Coronary artery (tissue), 2 donors: ENCODE measurements around the gene C2CD5.

Experiments used
- DNase-seq: peaks from one replicate; pipeline ENCODE4 v3.0.0-alpha.2; 2017; ENCODE audit warnings: low spot score
- H3K27ac ChIP-seq, 2 donors: fragments of 200-600 bp; sonication (generic); one replicate each; pipeline ENCODE4 v1.5.1; 2016 to 2019
- H3K4me3 ChIP-seq: fragments of 200-600 bp; sonication (generic); 2 replicates; pipeline ENCODE4 v1.5.1; 2016; ENCODE audit warnings: mild to moderate bottlenecking, moderate library complexity
- CTCF ChIP-seq: fragments of 200-600 bp; sonication (generic); IDR thresholded peaks from one replicate; pipeline ENCODE4 v1.5.1; 2019; ENCODE audit warnings: antibody characterized with exemption

The C2CD5 gene

GRCh38 chr12:22414742-22415141, 129.6 kb downstream of the C2CD5 start:
- no peak for DNase-seq
- no peak overlapping the region for H3K27ac ChIP-seq
- H3K4me3 ChIP-seq: no peak overlapping the region
- TF ChIP-seq CTCF: no peak

GRCh38 chr12:22413592-22413991, 130.8 kb downstream of the C2CD5 start:
- Histone ChIP-seq H3K4me3 (no peak overlapping the region), H3K27ac (no peak overlapping the region)
- TF ChIP-seq CTCF: no peak
- no peak for DNase-seq

- H3K4me3 ChIP-seq: no peak overlapping the region
- no peak for DNase-seq
- no peak for TF ChIP-seq CTCF
- H3K27ac ChIP-seq: no peak overlapping the region
Observed at GRCh38 chr12:22412581-22412980, 131.8 kb downstream of the C2CD5 start.

- no peak for DNase-seq
- no peak for TF ChIP-seq CTCF
- no peak overlapping the region for H3K27ac ChIP-seq
- no peak overlapping the region for H3K4me3 ChIP-seq
Observed at GRCh38 chr12:22410486-22410885, 133.9 kb downstream of the C2CD5 start.

- no peak for DNase-seq
- no peak for TF ChIP-seq CTCF
- Histone ChIP-seq H3K27ac (no peak overlapping the region), H3K4me3 (no peak overlapping the region)
Observed at GRCh38 chr12:22409377-22410164, 134.8 kb downstream of the C2CD5 start.

- TF ChIP-seq CTCF: no peak
- no peak overlapping the region for H3K4me3 ChIP-seq
- no peak overlapping the region for H3K27ac ChIP-seq
- no peak for DNase-seq
Observed at GRCh38 chr12:22408610-22409376, 135.5 kb downstream of the C2CD5 start.

- no peak for TF ChIP-seq CTCF
- DNase-seq: no peak
- no peak overlapping the region for H3K4me3 ChIP-seq
- H3K27ac ChIP-seq: no peak overlapping the region
Observed at GRCh38 chr12:22407397-22407796, 136.9 kb downstream of the C2CD5 start.
